DOHH2 (cell line): ENCODE measurements around the gene ZFHX3.

Experiments used
- H3F3A ChIP-seq: fragments of 200-600 bp; sonication (generic), shearing (Covaris generic); 2 replicates; pipeline ENCODE4 v1.6.0; 2016; ENCODE audit warnings: antibody characterized with exemption, mild to moderate bottlenecking; ENCODE audit not compliant: control insufficient read depth, insufficient read depth
- H3K27ac ChIP-seq: fragments of 200-600 bp; sonication (generic); 2 replicates; pipeline ENCODE4 v1.5.1; 2014; ENCODE audit warnings: low read depth, mild to moderate bottlenecking, low read length, moderate library complexity
- H3K27me3 ChIP-seq: fragments of 200-600 bp; sonication (generic); 2 replicates; pipeline ENCODE4 v1.6.1; 2014; ENCODE audit warnings: mild to moderate bottlenecking, low read length, mixed read lengths; ENCODE audit not compliant: control insufficient read depth
- H3K36me3 ChIP-seq: fragments of 200-600 bp; sonication (generic); 2 replicates; pipeline ENCODE4 v1.6.1; 2014; ENCODE audit warnings: mild to moderate bottlenecking, low read length, moderate library complexity, mixed read lengths; ENCODE audit not compliant: control insufficient read depth
- H3K4me1 ChIP-seq: fragments of 200-600 bp; sonication (generic); 2 replicates; pipeline ENCODE4 v1.6.1; 2014; ENCODE audit warnings: mild to moderate bottlenecking, low read length, mixed read lengths; ENCODE audit not compliant: control insufficient read depth
- H3K4me2 ChIP-seq: fragments of 200-600 bp; sonication (generic); 2 replicates; pipeline ENCODE4 v1.6.0; 2014; ENCODE audit warnings: mild to moderate bottlenecking, low read length, moderate library complexity
- H3K4me3 ChIP-seq: fragments of 200-600 bp; sonication (generic); 2 replicates; pipeline ENCODE4 v1.5.1; 2014; ENCODE audit warnings: mild to moderate bottlenecking, low read length, mixed read lengths
- H3K79me2 ChIP-seq: fragments of 200-600 bp; sonication (generic); 2 replicates; pipeline ENCODE4 v1.6.1; 2014; ENCODE audit warnings: mild to moderate bottlenecking, low read length, mixed read lengths; ENCODE audit not compliant: control insufficient read depth
- H3K9me2 ChIP-seq: fragments of 200-600 bp; sonication (generic); replicated peaks from 2 replicates; pipeline ENCODE4 v1.6.1; 2014; ENCODE audit warnings: mild to moderate bottlenecking, low read length, mixed read lengths; ENCODE audit not compliant: control insufficient read depth
- H3K9me3 ChIP-seq: fragments of 200-600 bp; sonication (generic); 2 replicates; pipeline ENCODE4 v1.6.1; 2014; ENCODE audit warnings: antibody characterized with exemption, low read length, mixed read lengths; ENCODE audit not compliant: control insufficient read depth, insufficient read depth
- H4K20me1 ChIP-seq: fragments of 200-600 bp; sonication (generic); 2 replicates; pipeline ENCODE4 v1.6.0; 2014; ENCODE audit warnings: low read depth, mild to moderate bottlenecking, antibody characterized with exemption, low read length, moderate library complexity; ENCODE audit not compliant: control insufficient read depth, insufficient read depth
- EZH2phosphoT487 ChIP-seq: fragments of 200-600 bp; sonication (generic); IDR thresholded peaks from 2 replicates; pipeline ENCODE4 v1.6.1; 2017; ENCODE audit warnings: borderline replicate concordance, mild to moderate bottlenecking, antibody characterized with exemption, low read length, moderate library complexity, mixed read lengths
- TF ChIP-seq, protein P1 (sequence below): fragments of 200-600 bp; sonication (generic); IDR thresholded peaks from one replicate; pipeline ENCODE4 v1.5.1; 2014; ENCODE audit warnings: antibody characterized with exemption, mild to moderate bottlenecking, low read depth, low read length; ENCODE audit not compliant: poor library complexity, severe bottlenecking

The ZFHX3 gene

DNA sequence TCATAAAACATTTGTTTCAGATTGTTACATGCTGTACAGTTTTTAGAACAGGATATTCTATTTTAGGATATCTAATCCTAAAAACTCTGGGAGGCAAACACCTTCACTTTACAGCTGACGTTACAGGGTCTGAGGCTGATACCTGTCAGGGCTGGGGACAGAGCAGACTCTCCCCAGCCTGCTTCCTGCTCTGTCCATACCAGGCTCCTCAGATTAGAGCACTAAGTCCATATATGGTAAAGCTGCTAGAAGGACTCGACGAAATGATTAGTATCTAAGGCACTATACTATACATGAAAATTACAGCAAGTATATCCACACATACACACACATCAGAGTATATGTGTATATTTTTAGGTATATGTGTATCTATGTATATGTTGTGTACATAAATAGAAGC lies 125.2 kb downstream of the ZFHX3 start:
- Histone ChIP-seq H4K20me1 (peaks cover 6% of the 10 kb centered on the region; the same call in 1 of the 2 replicates), H3F3A (no peaks in the 10 kb centered on the region), H3K9me3 (no peaks in the 10 kb centered on the region), H3K4me3 (no peak overlapping the region), H3K9me2 (no peaks in the 10 kb centered on the region), H3K4me1 (no peaks in the 10 kb centered on the region), H3K36me3 (no peaks in the 10 kb centered on the region), H3K27me3 (no peaks in the 10 kb centered on the region), H3K27ac (no peak overlapping the region), H3K79me2 (no peaks in the 10 kb centered on the region), H3K4me2 (no peak overlapping the region)
- TF ChIP-seq EZH2phosphoT487 = no peak
- TF ChIP-seq, protein P1, sequence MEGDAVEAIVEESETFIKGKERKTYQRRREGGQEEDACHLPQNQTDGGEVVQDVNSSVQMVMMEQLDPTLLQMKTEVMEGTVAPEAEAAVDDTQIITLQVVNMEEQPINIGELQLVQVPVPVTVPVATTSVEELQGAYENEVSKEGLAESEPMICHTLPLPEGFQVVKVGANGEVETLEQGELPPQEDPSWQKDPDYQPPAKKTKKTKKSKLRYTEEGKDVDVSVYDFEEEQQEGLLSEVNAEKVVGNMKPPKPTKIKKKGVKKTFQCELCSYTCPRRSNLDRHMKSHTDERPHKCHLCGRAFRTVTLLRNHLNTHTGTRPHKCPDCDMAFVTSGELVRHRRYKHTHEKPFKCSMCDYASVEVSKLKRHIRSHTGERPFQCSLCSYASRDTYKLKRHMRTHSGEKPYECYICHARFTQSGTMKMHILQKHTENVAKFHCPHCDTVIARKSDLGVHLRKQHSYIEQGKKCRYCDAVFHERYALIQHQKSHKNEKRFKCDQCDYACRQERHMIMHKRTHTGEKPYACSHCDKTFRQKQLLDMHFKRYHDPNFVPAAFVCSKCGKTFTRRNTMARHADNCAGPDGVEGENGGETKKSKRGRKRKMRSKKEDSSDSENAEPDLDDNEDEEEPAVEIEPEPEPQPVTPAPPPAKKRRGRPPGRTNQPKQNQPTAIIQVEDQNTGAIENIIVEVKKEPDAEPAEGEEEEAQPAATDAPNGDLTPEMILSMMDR = no peak

DNA sequence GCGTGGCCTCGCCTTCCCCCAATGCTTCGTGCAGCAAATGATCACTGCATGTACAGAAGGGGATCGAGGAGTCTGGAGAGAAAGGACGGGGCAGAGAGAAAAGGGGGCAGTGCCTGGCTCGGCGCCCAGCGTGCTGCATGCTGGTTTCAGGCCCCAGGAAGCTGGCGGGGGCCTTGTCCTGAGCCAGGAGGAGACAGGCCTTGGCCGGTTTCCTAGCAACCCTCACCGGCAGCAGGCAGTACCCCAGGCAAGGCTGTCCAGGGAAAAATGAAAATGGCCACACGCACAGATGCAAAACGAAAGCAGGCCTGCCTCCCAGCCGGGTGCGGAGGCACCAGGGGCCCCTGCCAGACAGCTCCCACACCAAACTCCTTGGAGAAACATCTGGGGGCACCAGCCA lies 126.3 kb downstream of the ZFHX3 start:
- no peaks in the 10 kb centered on the region for H3K9me3 ChIP-seq
- H3K36me3 ChIP-seq = no peaks in the 10 kb centered on the region
- H3K9me2 ChIP-seq = no peaks in the 10 kb centered on the region
- no peak for TF ChIP-seq EZH2phosphoT487
- TF ChIP-seq, protein P1 = no peak
- peaks cover 6% of the 10 kb centered on the region; the same call in 1 of the 2 replicates for H4K20me1 ChIP-seq
- H3K4me1 ChIP-seq = no peaks in the 10 kb centered on the region
- H3K4me3 ChIP-seq = no peak overlapping the region
- H3K79me2 ChIP-seq = no peaks in the 10 kb centered on the region
- H3K27me3 ChIP-seq = no peaks in the 10 kb centered on the region
- H3K27ac ChIP-seq = no peak overlapping the region
- H3K4me2 ChIP-seq = no peak overlapping the region
- no peaks in the 10 kb centered on the region for H3F3A ChIP-seq

DNA sequence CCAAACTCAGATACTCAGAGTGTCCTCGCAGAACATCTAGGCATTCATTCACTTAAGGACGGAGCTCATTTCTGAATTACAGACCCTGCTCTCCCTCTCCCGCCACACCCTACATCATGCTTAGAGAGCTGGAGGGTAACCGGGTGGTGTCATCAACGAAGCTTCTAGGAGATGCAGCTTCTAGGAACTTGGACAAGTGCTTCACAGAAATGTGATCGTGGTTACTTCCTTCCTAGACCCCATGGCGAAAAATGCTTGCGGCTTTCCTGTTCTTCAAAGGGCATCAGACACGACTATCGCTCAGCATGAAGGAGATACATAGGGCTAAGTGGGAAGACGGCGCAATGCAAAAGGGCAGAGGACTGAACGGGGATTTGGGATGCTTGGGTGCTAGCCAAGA lies 126.8 kb downstream of the ZFHX3 start:
- H3K4me2 ChIP-seq = no peak overlapping the region
- H3K9me2 ChIP-seq = no peaks in the 10 kb centered on the region
- no peaks in the 10 kb centered on the region for H3K4me1 ChIP-seq
- no peaks in the 10 kb centered on the region for H3K27me3 ChIP-seq
- TF ChIP-seq, protein P1 = no peak
- no peak for TF ChIP-seq EZH2phosphoT487
- H3F3A ChIP-seq = no peaks in the 10 kb centered on the region
- H3K27ac ChIP-seq = no peak overlapping the region
- H3K36me3 ChIP-seq = no peaks in the 10 kb centered on the region
- peaks cover 6% of the 10 kb centered on the region; the same call in 1 of the 2 replicates for H4K20me1 ChIP-seq
- H3K4me3 ChIP-seq = no peak overlapping the region
- H3K79me2 ChIP-seq = no peaks in the 10 kb centered on the region
- H3K9me3 ChIP-seq = no peaks in the 10 kb centered on the region
